ENCODE data around the gene MED15. TPM values are rescaled to one million over a fixed set of nuclear protein-coding genes. Genes with fewer than 3 reads are reported as not detected.

Gene MED15
- total and polyA plus RNA-seq, 3 experiments from 2014 or later: 98.0 to 120 (median 106) TPM

GRCh38 chr22:20511578-20512229 lies 4.3 kb downstream of the MED15 start:
- peak overlapping the region; percentile 10 for H3K27ac ChIP-seq (ENCODE audit: low read depth, low read length)
- H3K36me3 ChIP-seq (ENCODE audit: insufficient read depth, low read length): peaks cover 15% of the 10 kb centered on the region
- H3K4me3 ChIP-seq (ENCODE audit: low read length): no peak overlapping the region
- no peaks in the 10 kb centered on the region for H3K27me3 ChIP-seq (ENCODE audit: insufficient read depth, low read length, poor library complexity, severe bottlenecking)
- H3K36me3 Mint-ChIP-seq: peaks cover 0 to 61% (median 12%) of the 10 kb centered on the region in 3 donors
- peaks cover 68% of the 10 kb centered on the region for H3K4me1 ChIP-seq (ENCODE audit: insufficient read depth, low read length)
- H3K9me3 Mint-ChIP-seq: no peaks in the 10 kb centered on the region
- H3K4me3 Mint-ChIP-seq: peak overlapping the region; percentile 29 to 69 (median 57)
- CTCF ChIA-PET: interaction anchor here (0.7 to 5.4 kb wide), 7 partner anchors 13 to 58 kb away, joined by 3 to 29 read pairs (median 3); no protein-coding TSS in a partner anchor
- POLR2A ChIA-PET: interaction anchor here (1.0 kb wide), 1 partner anchor 13 kb away, joined by 4 read pairs; no protein-coding TSS in a partner anchor
- H3K27me3 Mint-ChIP-seq: peaks cover 0 to 1% of the 10 kb centered on the region in 2 donors
- no peak for DNase-seq
- peak overlapping the region; percentile 69 to 99 (median 88) for H3K27ac Mint-ChIP-seq
- no peaks in the 10 kb centered on the region for H3K9me3 ChIP-seq (ENCODE audit: low read length)
- H3K4me1 Mint-ChIP-seq: peaks cover 67 to 85% (median 78%) of the 10 kb centered on the region in 3 donors

GRCh38 chr22:20514658-20515406 lies 7.4 kb downstream of the MED15 start:
- Mint-ChIP-seq H3K36me3 (peaks cover 0 to 65% (median 7%) of the 10 kb centered on the region in 3 donors), H3K4me3 (peak overlapping the region in 1 of 7 donors; percentile 40), H3K4me1 (peaks cover 71 to 88% (median 83%) of the 10 kb centered on the region in 3 donors), H3K9me3 (no peaks in the 10 kb centered on the region), H3K27me3 (no peaks in the 10 kb centered on the region), H3K27ac (peak overlapping the region; percentile 28 to 89 (median 56))
- ChIA-PET CTCF (interaction anchor here (0.6 to 2.7 kb wide), 4 partner anchors 10 to 55 kb away, joined by 3 to 10 read pairs (median 4); no protein-coding TSS in a partner anchor), POLR2A (no interaction called here)
- H3K27me3 ChIP-seq (ENCODE audit: insufficient read depth, low read length, poor library complexity, severe bottlenecking): no peaks in the 10 kb centered on the region
- H3K9me3 ChIP-seq (ENCODE audit: low read length): no peaks in the 10 kb centered on the region
- H3K4me1 ChIP-seq (ENCODE audit: insufficient read depth, low read length): peaks cover 71% of the 10 kb centered on the region
- DNase-seq: no peak
- no peak overlapping the region for H3K4me3 ChIP-seq (ENCODE audit: low read length)
- no peak overlapping the region for H3K27ac ChIP-seq (ENCODE audit: low read depth, low read length)
- peaks cover 16% of the 10 kb centered on the region for H3K36me3 ChIP-seq (ENCODE audit: insufficient read depth, low read length)

GRCh38 chr22:20516399-20516798 lies 9.0 kb downstream of the MED15 start:
- DNase-seq: no peak
- Mint-ChIP-seq H3K4me1 (peaks cover 69 to 84% (median 78%) of the 10 kb centered on the region in 3 donors), H3K27ac (peak overlapping the region in 3 of 8 donors; percentile 51 to 98 (median 73)), H3K36me3 (peaks cover 0 to 67% (median 7%) of the 10 kb centered on the region in 3 donors), H3K27me3 (no peaks in the 10 kb centered on the region), H3K9me3 (no peaks in the 10 kb centered on the region), H3K4me3 (peak overlapping the region in 1 of 7 donors; percentile 32)
- ChIA-PET CTCF (no interaction called here), POLR2A (no interaction called here)
- H3K27me3 ChIP-seq (ENCODE audit: insufficient read depth, low read length, poor library complexity, severe bottlenecking): no peaks in the 10 kb centered on the region
- H3K4me1 ChIP-seq (ENCODE audit: insufficient read depth, low read length): peaks cover 59% of the 10 kb centered on the region
- peaks cover 25% of the 10 kb centered on the region for H3K36me3 ChIP-seq (ENCODE audit: insufficient read depth, low read length)
- H3K4me3 ChIP-seq (ENCODE audit: low read length): no peak overlapping the region
- H3K27ac ChIP-seq (ENCODE audit: low read depth, low read length): no peak overlapping the region
- H3K9me3 ChIP-seq (ENCODE audit: low read length): no peaks in the 10 kb centered on the region

- peak overlapping the region; percentile 6 for H3K27ac ChIP-seq (ENCODE audit: low read depth, low read length)
- peaks cover 32% of the 10 kb centered on the region for H3K36me3 ChIP-seq (ENCODE audit: insufficient read depth, low read length)
- no peak for DNase-seq
- peaks cover 58% of the 10 kb centered on the region for H3K4me1 ChIP-seq (ENCODE audit: insufficient read depth, low read length)
- H3K36me3 Mint-ChIP-seq: peaks cover 0 to 69% (median 12%) of the 10 kb centered on the region in 3 donors
- no peaks in the 10 kb centered on the region for H3K27me3 ChIP-seq (ENCODE audit: insufficient read depth, low read length, poor library complexity, severe bottlenecking)
- H3K9me3 Mint-ChIP-seq: no peaks in the 10 kb centered on the region
- ChIA-PET CTCF (interaction anchor here (1.3 kb wide), 1 partner anchor 47 kb away, joined by 5 read pairs; no protein-coding TSS in a partner anchor), POLR2A (no interaction called here)
- no peaks in the 10 kb centered on the region for H3K27me3 Mint-ChIP-seq
- H3K4me3 ChIP-seq (ENCODE audit: low read length): no peak overlapping the region
- H3K4me3 Mint-ChIP-seq: peak overlapping the region in 6 of 7 donors; percentile 10 to 49 (median 27)
- H3K27ac Mint-ChIP-seq: peak overlapping the region; percentile 52 to 98 (median 84)
- peaks cover 66 to 81% (median 73%) of the 10 kb centered on the region in 3 donors for H3K4me1 Mint-ChIP-seq
- H3K9me3 ChIP-seq (ENCODE audit: low read length): no peaks in the 10 kb centered on the region
Observed at GRCh38 chr22:20517422-20517821, 10.0 kb downstream of the MED15 start.

GRCh38 chr22:20517841-20518592 lies 10.6 kb downstream of the MED15 start:
- Mint-ChIP-seq H3K9me3 (no peaks in the 10 kb centered on the region), H3K36me3 (peaks cover 0 to 71% (median 14%) of the 10 kb centered on the region in 3 donors), H3K27me3 (no peaks in the 10 kb centered on the region), H3K4me3 (peak overlapping the region in 6 of 7 donors; percentile 10 to 50 (median 18)), H3K4me1 (peaks cover 71 to 85% (median 79%) of the 10 kb centered on the region in 3 donors), H3K27ac (peak overlapping the region; percentile 52 to 87 (median 80))
- POLR2A ChIA-PET: no interaction called here
- Histone ChIP-seq H3K27me3 (ENCODE audit: insufficient read depth, low read length, poor library complexity, severe bottlenecking) (no peaks in the 10 kb centered on the region), H3K4me1 (ENCODE audit: insufficient read depth, low read length) (peaks cover 64% of the 10 kb centered on the region), H3K4me3 (ENCODE audit: low read length) (no peak overlapping the region), H3K36me3 (ENCODE audit: insufficient read depth, low read length) (peaks cover 32% of the 10 kb centered on the region), H3K27ac (ENCODE audit: low read depth, low read length) (no peak overlapping the region), H3K9me3 (ENCODE audit: low read length) (no peaks in the 10 kb centered on the region)
- no peak for DNase-seq
- CTCF ChIA-PET: interaction anchor here (0.9 to 1.3 kb wide), 3 partner anchors 43 to 53 kb away, joined by 3 to 5 read pairs (median 3); no protein-coding TSS in a partner anchor

GRCh38 chr22:20519558-20519957 lies 12.1 kb downstream of the MED15 start:
- Histone ChIP-seq H3K36me3 (ENCODE audit: insufficient read depth, low read length) (peaks cover 26% of the 10 kb centered on the region), H3K4me3 (ENCODE audit: low read length) (no peak overlapping the region), H3K27me3 (ENCODE audit: insufficient read depth, low read length, poor library complexity, severe bottlenecking) (no peaks in the 10 kb centered on the region), H3K4me1 (ENCODE audit: insufficient read depth, low read length) (peaks cover 67% of the 10 kb centered on the region), H3K9me3 (ENCODE audit: low read length) (no peaks in the 10 kb centered on the region), H3K27ac (ENCODE audit: low read depth, low read length) (no peak overlapping the region)
- H3K27me3 Mint-ChIP-seq: no peaks in the 10 kb centered on the region
- peaks cover 0 to 65% (median 14%) of the 10 kb centered on the region in 3 donors for H3K36me3 Mint-ChIP-seq
- H3K27ac Mint-ChIP-seq: peak overlapping the region in 7 of 8 donors; percentile 70 to 97 (median 87)
- H3K9me3 Mint-ChIP-seq: no peaks in the 10 kb centered on the region
- H3K4me1 Mint-ChIP-seq: peaks cover 76 to 85% (median 79%) of the 10 kb centered on the region in 3 donors
- peak overlapping the region in 2 of 7 donors; percentile 11 to 80 for H3K4me3 Mint-ChIP-seq
- POLR2A ChIA-PET: interaction anchor here (0.6 to 1.1 kb wide), 2 partner anchors 11 to 38 kb away, joined by 3 read pairs; no protein-coding TSS in a partner anchor
- DNase-seq: peak in 1 of 5 donors; percentile 1
- CTCF ChIA-PET: interaction anchor here (1.4 to 1.9 kb wide), 2 partner anchors 11 to 15 kb away, joined by 4 to 5 read pairs; partner anchors contain the start of gene MED15

- H3K4me3 ChIP-seq (ENCODE audit: low read length): no peak overlapping the region
- no peaks in the 10 kb centered on the region for H3K9me3 ChIP-seq (ENCODE audit: low read length)
- H3K27me3 Mint-ChIP-seq: no peaks in the 10 kb centered on the region
- H3K4me1 Mint-ChIP-seq: peaks cover 73 to 85% (median 82%) of the 10 kb centered on the region in 3 donors
- peak overlapping the region; percentile 78 to 97 (median 88) for H3K27ac Mint-ChIP-seq
- H3K4me1 ChIP-seq (ENCODE audit: insufficient read depth, low read length): peaks cover 67% of the 10 kb centered on the region
- DNase-seq: peak in 1 of 5 donors; percentile 58
- ChIA-PET POLR2A (interaction anchor here (0.6 to 1.1 kb wide), 2 partner anchors 12 to 37 kb away, joined by 3 read pairs; no protein-coding TSS in a partner anchor), CTCF (interaction anchor here (1.9 kb wide), 1 partner anchor 12 kb away, joined by 5 read pairs; the partner anchor contains the start of gene MED15)
- no peaks in the 10 kb centered on the region for H3K9me3 Mint-ChIP-seq
- H3K36me3 ChIP-seq (ENCODE audit: insufficient read depth, low read length): peaks cover 21% of the 10 kb centered on the region
- H3K36me3 Mint-ChIP-seq: peaks cover 0 to 61% (median 14%) of the 10 kb centered on the region in 3 donors
- H3K27ac ChIP-seq (ENCODE audit: low read depth, low read length): no peak overlapping the region
- H3K4me3 Mint-ChIP-seq: peak overlapping the region in 4 of 7 donors; percentile 11 to 75 (median 52)
- H3K27me3 ChIP-seq (ENCODE audit: insufficient read depth, low read length, poor library complexity, severe bottlenecking): no peaks in the 10 kb centered on the region
Observed at GRCh38 chr22:20520093-20520511, 12.7 kb downstream of the MED15 start.
